ENCODE results near the gene ATG7. TPM values are rescaled to one million over a fixed set of nuclear protein-coding genes. Genes with fewer than 3 reads are reported as not detected.

The ATG7 gene
- total RNA-seq, 2 donors from 2014 or later = 33.9 to 38.4 TPM

- H3K4me3 ChIP-seq (ENCODE audit: low read length) = no peak overlapping the region
- no peak overlapping the region for H3K9ac ChIP-seq (ENCODE audit: extremely low read depth, low read length, poor library complexity, severe bottlenecking)
- H3K4me3 Mint-ChIP-seq = no peak overlapping the region
- TF ChIP-seq CTCF (conservative IDR thresholded peaks at IDR 0.05) = no peak
- H3K27ac ChIP-seq (ENCODE audit: low read depth, low read length) = no peak overlapping the region
- H3K36me3 Mint-ChIP-seq (ENCODE audit: low read depth) = no peaks in the 10 kb centered on the region
- DNase-seq = no peak
- peaks cover 27% of the 10 kb centered on the region for H3K4me1 Mint-ChIP-seq
- H3K9me3 Mint-ChIP-seq = no peaks in the 10 kb centered on the region
- no peak overlapping the region for H3K27ac Mint-ChIP-seq
- H3K4me1 ChIP-seq (ENCODE audit: control insufficient read depth, insufficient read depth, low read length) = peaks cover 3% of the 10 kb centered on the region
- no peaks in the 10 kb centered on the region for H3K36me3 ChIP-seq (ENCODE audit: control insufficient read depth, insufficient read depth, low read length)
- H3K27me3 Mint-ChIP-seq (ENCODE audit: insufficient read depth) = no peaks in the 10 kb centered on the region
- no peaks in the 10 kb centered on the region for H3K27me3 ChIP-seq (ENCODE audit: control insufficient read depth, insufficient read depth, low read length, poor library complexity, severe bottlenecking)
- WGBS, 2 experiments (ENCODE audit: insufficient coverage in 1 of 2, insufficient read length in 1 of 2) = 94 to 100% methylated on average over 4 of the region's 4 CpGs
- no peaks in the 10 kb centered on the region for H3K9me3 ChIP-seq (ENCODE audit: control insufficient read depth, low read length)
These were observed 109.4 kb downstream of the ATG7 start for GRCh38 chr3:11381563-11381962.

- WGBS, 2 experiments (ENCODE audit: insufficient coverage in 1 of 2, insufficient read length in 1 of 2) = 100% methylated on average over 2 of the region's 8 CpGs; no CpG with 5 or more reads in 1 of the 2 experiments
These were observed 110.0 kb downstream of the ATG7 start for GRCh38 chr3:11382146-11382745.

GRCh38 chr3:11384074-11384473, 111.9 kb downstream of the ATG7 start:
- Histone ChIP-seq H3K36me3 (ENCODE audit: control insufficient read depth, insufficient read depth, low read length) (no peaks in the 10 kb centered on the region), H3K9me3 (ENCODE audit: control insufficient read depth, low read length) (no peaks in the 10 kb centered on the region), H3K9ac (ENCODE audit: extremely low read depth, low read length, poor library complexity, severe bottlenecking) (no peak overlapping the region), H3K4me3 (ENCODE audit: low read length) (no peak overlapping the region), H3K4me1 (ENCODE audit: control insufficient read depth, insufficient read depth, low read length) (peaks cover 3% of the 10 kb centered on the region), H3K27ac (ENCODE audit: low read depth, low read length) (no peak overlapping the region), H3K27me3 (ENCODE audit: control insufficient read depth, insufficient read depth, low read length, poor library complexity, severe bottlenecking) (no peaks in the 10 kb centered on the region)
- Mint-ChIP-seq H3K36me3 (ENCODE audit: low read depth) (no peaks in the 10 kb centered on the region), H3K4me3 (no peak overlapping the region), H3K27me3 (ENCODE audit: insufficient read depth) (no peaks in the 10 kb centered on the region), H3K9me3 (no peaks in the 10 kb centered on the region), H3K4me1 (peaks cover 23% of the 10 kb centered on the region), H3K27ac (no peak overlapping the region)
- DNase-seq = no peak
- no peak for TF ChIP-seq CTCF (conservative IDR thresholded peaks at IDR 0.05)
- 96 to 100% methylated on average over 1 to 2 of the region's 2 CpGs for WGBS, 2 experiments (ENCODE audit: insufficient coverage in 1 of 2, insufficient read length in 1 of 2)

More at GRCh38 chr3:11382146-11382745, 110.0 kb downstream of the ATG7 start:
- H3K4me1 ChIP-seq (ENCODE audit: control insufficient read depth, insufficient read depth, low read length) = peaks cover 3% of the 10 kb centered on the region
- H3K27me3 ChIP-seq (ENCODE audit: control insufficient read depth, insufficient read depth, low read length, poor library complexity, severe bottlenecking) = no peaks in the 10 kb centered on the region
- DNase-seq = no peak
- no peak overlapping the region for H3K4me3 ChIP-seq (ENCODE audit: low read length)
- Mint-ChIP-seq H3K27ac (no peak overlapping the region), H3K9me3 (no peaks in the 10 kb centered on the region), H3K27me3 (ENCODE audit: insufficient read depth) (no peaks in the 10 kb centered on the region), H3K4me3 (no peak overlapping the region), H3K4me1 (peaks cover 27% of the 10 kb centered on the region), H3K36me3 (ENCODE audit: low read depth) (no peaks in the 10 kb centered on the region)
- no peak overlapping the region for H3K27ac ChIP-seq (ENCODE audit: low read depth, low read length)
- H3K9ac ChIP-seq (ENCODE audit: extremely low read depth, low read length, poor library complexity, severe bottlenecking) = no peak overlapping the region
- no peak for TF ChIP-seq CTCF (conservative IDR thresholded peaks at IDR 0.05)
- no peaks in the 10 kb centered on the region for H3K9me3 ChIP-seq (ENCODE audit: control insufficient read depth, low read length)
- H3K36me3 ChIP-seq (ENCODE audit: control insufficient read depth, insufficient read depth, low read length) = no peaks in the 10 kb centered on the region
